Measurements from ENCODE around the gene CBLIF. TPM values are rescaled to one million over a fixed set of nuclear protein-coding genes. Genes with fewer than 3 reads are reported as not detected.
"Not testable (repeated sequence)": the region's sequence is repeated elsewhere in the genome, so short reads cannot be mapped to it uniquely, and the experiment has no call there.

The CBLIF gene
- total RNA-seq, 1 experiment from 2014 or later: not detected

DNA sequence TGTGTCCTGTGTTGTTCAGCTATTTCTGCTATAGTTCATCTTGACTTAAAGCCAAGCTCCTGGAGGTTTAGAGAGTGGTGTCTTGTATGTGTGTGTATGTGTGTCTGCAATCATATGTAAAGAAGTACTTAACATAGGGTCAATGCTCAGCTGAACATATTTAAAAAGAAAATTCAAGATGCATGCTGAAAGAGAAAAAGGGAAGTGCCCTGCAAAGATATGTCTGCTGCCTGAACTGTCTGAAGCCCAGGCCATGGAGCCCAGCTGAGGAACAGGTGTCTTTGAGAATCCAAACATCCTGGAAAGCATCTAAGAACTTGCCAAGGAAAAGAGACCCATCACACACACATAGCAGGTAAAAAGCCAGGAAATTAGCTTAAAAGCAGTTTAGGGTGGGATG lies 14.4 kb upstream of the CBLIF start:
- no TSS peak for BruUV-seq (replicated peaks)
- CTCF ChIA-PET: no interaction called here
- TF ChIP-seq, protein P1, sequence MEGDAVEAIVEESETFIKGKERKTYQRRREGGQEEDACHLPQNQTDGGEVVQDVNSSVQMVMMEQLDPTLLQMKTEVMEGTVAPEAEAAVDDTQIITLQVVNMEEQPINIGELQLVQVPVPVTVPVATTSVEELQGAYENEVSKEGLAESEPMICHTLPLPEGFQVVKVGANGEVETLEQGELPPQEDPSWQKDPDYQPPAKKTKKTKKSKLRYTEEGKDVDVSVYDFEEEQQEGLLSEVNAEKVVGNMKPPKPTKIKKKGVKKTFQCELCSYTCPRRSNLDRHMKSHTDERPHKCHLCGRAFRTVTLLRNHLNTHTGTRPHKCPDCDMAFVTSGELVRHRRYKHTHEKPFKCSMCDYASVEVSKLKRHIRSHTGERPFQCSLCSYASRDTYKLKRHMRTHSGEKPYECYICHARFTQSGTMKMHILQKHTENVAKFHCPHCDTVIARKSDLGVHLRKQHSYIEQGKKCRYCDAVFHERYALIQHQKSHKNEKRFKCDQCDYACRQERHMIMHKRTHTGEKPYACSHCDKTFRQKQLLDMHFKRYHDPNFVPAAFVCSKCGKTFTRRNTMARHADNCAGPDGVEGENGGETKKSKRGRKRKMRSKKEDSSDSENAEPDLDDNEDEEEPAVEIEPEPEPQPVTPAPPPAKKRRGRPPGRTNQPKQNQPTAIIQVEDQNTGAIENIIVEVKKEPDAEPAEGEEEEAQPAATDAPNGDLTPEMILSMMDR (IDR thresholded peaks at IDR 0.05; ENCODE audit: insufficient read depth in 1 of 2, low read depth in 1 of 2, low read length in 1 of 2, severe bottlenecking in 1 of 2, unreplicated experiment in 1 of 2): no peak
- no peaks in the 10 kb centered on the region for H3K27me3 ChIP-seq (replicated peaks; ENCODE audit: control insufficient read depth, insufficient read depth, low read length)
- DNase-seq: no peak
- Mint-ChIP-seq H3K4me1 (ENCODE audit: low read depth, unreplicated experiment) (peaks cover 27% of the 10 kb centered on the region), H3K36me3 (ENCODE audit: insufficient read depth, unreplicated experiment) (peaks cover 5% of the 10 kb centered on the region), H3K4me3 (ENCODE audit: unreplicated experiment) (no peak overlapping the region), H3K27ac (ENCODE audit: unreplicated experiment) (no peak overlapping the region), H3K27me3 (ENCODE audit: insufficient read depth, unreplicated experiment) (no peaks in the 10 kb centered on the region), H3K9me3 (ENCODE audit: unreplicated experiment) (peaks cover 10% of the 10 kb centered on the region)
- peaks cover 17% of the 10 kb centered on the region for H3K4me1 ChIP-seq
- H3K4me3 ChIP-seq (ENCODE audit: low read depth, low read length): no peak overlapping the region
- POLR2A ChIA-PET: no interaction called here
- intact Hi-C loops (cut with micrococcal nuclease; ENCODE audit: unreplicated experiment): no loop called here
- H3K9me3 ChIP-seq: no peaks in the 10 kb centered on the region
- H3K36me3 ChIP-seq (ENCODE audit: control insufficient read depth, insufficient read depth, low read length): no peaks in the 10 kb centered on the region

DNA sequence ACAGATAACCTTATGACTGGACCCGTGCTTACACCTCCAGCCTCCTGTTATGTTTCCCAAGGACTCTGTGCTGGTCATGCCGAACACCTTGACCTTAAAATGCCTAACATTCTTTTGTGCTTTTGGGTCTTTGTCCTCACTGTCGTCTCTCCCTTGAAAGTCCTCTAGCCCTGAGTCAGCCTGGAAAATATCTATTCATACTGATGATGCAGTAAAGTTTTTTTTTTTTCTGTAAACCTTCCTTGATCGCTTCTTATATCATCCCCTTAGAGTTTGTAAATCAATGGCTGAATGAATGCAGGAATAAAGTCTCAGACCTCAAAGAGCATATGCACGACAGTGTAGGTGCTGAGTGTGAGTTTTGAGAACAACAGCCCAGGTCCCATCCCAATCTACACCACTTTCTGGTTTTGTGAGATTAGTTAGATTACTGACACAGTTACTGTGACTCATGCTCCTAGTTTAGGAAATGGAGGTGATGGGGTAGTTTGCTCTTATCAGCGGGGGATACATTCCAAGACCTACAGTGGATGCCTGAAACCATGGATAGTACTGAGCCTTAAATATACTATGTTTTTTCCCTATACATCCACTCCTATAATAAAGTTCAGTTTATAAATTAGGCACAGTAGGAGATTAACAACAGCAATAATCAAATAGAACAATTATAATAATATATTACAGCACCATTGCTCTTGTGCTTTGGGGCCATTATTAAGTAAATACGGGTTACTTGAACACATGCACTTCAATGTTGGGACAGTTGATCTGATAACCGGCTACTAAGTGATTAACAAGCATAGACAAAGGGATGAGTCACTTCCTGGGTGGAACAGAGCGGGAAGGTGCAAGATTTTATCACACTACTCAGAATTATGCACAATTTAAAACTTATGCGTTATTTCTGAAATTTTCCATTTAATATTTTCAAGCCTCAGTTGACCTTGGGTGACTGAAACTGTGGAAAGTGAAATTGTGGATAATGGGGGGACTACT lies 12.4 kb upstream of the CBLIF start:
- CTCF ChIA-PET: no interaction called here
- no TSS peak for BruUV-seq (replicated peaks)

DNA sequence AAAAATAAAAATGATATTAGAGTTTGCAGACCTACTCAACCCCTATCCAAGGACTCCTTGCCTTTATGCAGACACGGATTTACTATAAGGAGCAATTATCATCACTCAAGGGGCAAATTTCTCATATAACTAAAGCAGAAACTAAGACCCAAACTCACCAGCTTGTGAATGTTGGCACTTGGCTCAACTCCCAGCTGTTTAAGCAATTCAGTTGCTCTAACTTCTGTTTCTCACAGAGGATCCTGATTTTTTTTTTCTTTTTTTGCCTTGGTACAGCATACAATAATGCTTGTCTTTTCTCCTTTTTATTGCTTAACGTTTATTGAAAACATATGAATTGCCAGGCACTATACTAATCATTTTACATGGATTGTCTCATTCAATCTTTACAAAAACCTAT lies 9.6 kb upstream of the CBLIF start:
- H3K27me3 Mint-ChIP-seq (ENCODE audit: insufficient read depth, unreplicated experiment): no peaks in the 10 kb centered on the region
- H3K4me1 Mint-ChIP-seq (ENCODE audit: low read depth, unreplicated experiment): peaks cover 27% of the 10 kb centered on the region
- no peaks in the 10 kb centered on the region for H3K36me3 ChIP-seq (ENCODE audit: control insufficient read depth, insufficient read depth, low read length)
- peaks cover 5% of the 10 kb centered on the region for H3K36me3 Mint-ChIP-seq (ENCODE audit: insufficient read depth, unreplicated experiment)
- H3K4me1 ChIP-seq: peaks cover 17% of the 10 kb centered on the region
- TF ChIP-seq, protein P1 (IDR thresholded peaks at IDR 0.05; ENCODE audit: insufficient read depth in 1 of 2, low read depth in 1 of 2, low read length in 1 of 2, severe bottlenecking in 1 of 2, unreplicated experiment in 1 of 2): no peak
- ChIA-PET POLR2A (no interaction called here), CTCF (no interaction called here)
- H3K4me3 ChIP-seq (ENCODE audit: low read depth, low read length): no peak overlapping the region
- no peak overlapping the region for H3K27ac Mint-ChIP-seq (ENCODE audit: unreplicated experiment)
- intact Hi-C loops (cut with micrococcal nuclease; ENCODE audit: unreplicated experiment): no loop called here
- H3K9me3 ChIP-seq: no peaks in the 10 kb centered on the region
- H3K4me3 Mint-ChIP-seq (ENCODE audit: unreplicated experiment): no peak overlapping the region
- BruUV-seq (replicated peaks): no TSS peak
- DNase-seq: no peak
- peaks cover 10% of the 10 kb centered on the region for H3K9me3 Mint-ChIP-seq (ENCODE audit: unreplicated experiment)
- no peaks in the 10 kb centered on the region for H3K27me3 ChIP-seq (replicated peaks; ENCODE audit: control insufficient read depth, insufficient read depth, low read length)

More for the DNA sequence above, 12.4 kb upstream of the CBLIF start:
- Mint-ChIP-seq H3K9me3 (ENCODE audit: unreplicated experiment) (peaks cover 10% of the 10 kb centered on the region), H3K27me3 (ENCODE audit: insufficient read depth, unreplicated experiment) (no peaks in the 10 kb centered on the region), H3K4me1 (ENCODE audit: low read depth, unreplicated experiment) (peaks cover 27% of the 10 kb centered on the region), H3K4me3 (ENCODE audit: unreplicated experiment) (no peak overlapping the region), H3K27ac (ENCODE audit: unreplicated experiment) (peak overlapping the region; percentile 43), H3K36me3 (ENCODE audit: insufficient read depth, unreplicated experiment) (peaks cover 5% of the 10 kb centered on the region)
- peaks cover 17% of the 10 kb centered on the region for H3K4me1 ChIP-seq
- H3K4me3 ChIP-seq (ENCODE audit: low read depth, low read length): no peak overlapping the region
- intact Hi-C loops (cut with micrococcal nuclease; ENCODE audit: unreplicated experiment): no loop called here
- no peaks in the 10 kb centered on the region for H3K36me3 ChIP-seq (ENCODE audit: control insufficient read depth, insufficient read depth, low read length)
- TF ChIP-seq, protein P1 (IDR thresholded peaks at IDR 0.05; ENCODE audit: insufficient read depth in 1 of 2, low read depth in 1 of 2, low read length in 1 of 2, severe bottlenecking in 1 of 2, unreplicated experiment in 1 of 2): no peak
- peak in 1 of 2 experiments; percentile 32 for DNase-seq
- H3K9me3 ChIP-seq: no peaks in the 10 kb centered on the region
- no peaks in the 10 kb centered on the region for H3K27me3 ChIP-seq (replicated peaks; ENCODE audit: control insufficient read depth, insufficient read depth, low read length)
- POLR2A ChIA-PET: no interaction called here

DNA sequence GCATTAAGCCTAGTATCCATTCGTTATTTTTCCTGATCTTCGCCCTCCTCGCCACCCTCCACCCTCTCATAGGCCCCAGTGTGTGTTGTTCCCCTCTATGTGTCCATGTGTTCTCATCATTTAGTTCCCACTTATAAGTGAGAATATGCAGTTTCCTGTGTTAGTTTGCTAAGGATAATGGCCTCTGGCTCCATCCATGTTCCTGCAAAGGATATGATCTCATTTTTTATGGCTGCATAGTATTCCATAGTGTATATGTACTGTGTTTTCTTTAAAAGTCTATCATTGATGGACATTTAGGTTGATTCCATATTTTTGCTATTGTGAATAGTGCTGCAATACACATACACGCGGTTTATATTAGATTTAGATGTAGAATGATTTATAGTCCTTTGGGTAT lies 6.1 kb upstream of the CBLIF start:
- intact Hi-C loops (cut with micrococcal nuclease; ENCODE audit: unreplicated experiment); H3K27me3 ChIP-seq (replicated peaks; ENCODE audit: control insufficient read depth, insufficient read depth, low read length); H3K4me1 Mint-ChIP-seq (ENCODE audit: low read depth, unreplicated experiment); H3K4me1 ChIP-seq; H3K27ac Mint-ChIP-seq (ENCODE audit: unreplicated experiment); POLR2A ChIA-PET; H3K9me3 Mint-ChIP-seq (ENCODE audit: unreplicated experiment); H3K36me3 Mint-ChIP-seq (ENCODE audit: insufficient read depth, unreplicated experiment); H3K4me3 Mint-ChIP-seq (ENCODE audit: unreplicated experiment); CTCF ChIA-PET; H3K36me3 ChIP-seq (ENCODE audit: control insufficient read depth, insufficient read depth, low read length); BruUV-seq (replicated peaks); H3K27me3 Mint-ChIP-seq (ENCODE audit: insufficient read depth, unreplicated experiment); H3K9me3 ChIP-seq; H3K4me3 ChIP-seq (ENCODE audit: low read depth, low read length); DNase-seq: not testable (repeated sequence)

DNA sequence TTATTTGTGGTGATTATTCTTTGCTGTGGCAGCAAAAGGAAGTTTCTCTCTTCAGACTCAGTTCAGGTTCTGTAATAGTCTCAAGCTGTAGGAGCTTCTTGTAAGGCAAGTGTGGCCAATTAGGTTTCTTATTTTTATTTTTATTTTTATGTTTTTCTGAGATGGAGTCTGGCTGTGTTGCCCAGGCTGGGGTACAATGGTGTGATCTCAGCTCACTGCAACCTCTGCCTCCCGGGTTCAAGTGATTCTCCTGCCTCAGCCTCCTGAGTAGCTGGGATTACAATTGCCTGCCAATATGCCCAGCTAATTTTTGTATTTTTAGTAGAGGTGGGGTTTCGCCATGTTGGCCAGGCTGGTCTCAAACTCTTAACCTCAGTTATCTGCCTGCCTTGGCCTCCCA lies 4.3 kb upstream of the CBLIF start:
- H3K27me3 Mint-ChIP-seq (ENCODE audit: insufficient read depth, unreplicated experiment); BruUV-seq (replicated peaks); H3K4me1 Mint-ChIP-seq (ENCODE audit: low read depth, unreplicated experiment): not testable (repeated sequence)

More for the DNA sequence above, 4.3 kb upstream of the CBLIF start:
- H3K4me3 ChIP-seq (ENCODE audit: low read depth, low read length); H3K36me3 Mint-ChIP-seq (ENCODE audit: insufficient read depth, unreplicated experiment); H3K4me3 Mint-ChIP-seq (ENCODE audit: unreplicated experiment); H3K27ac Mint-ChIP-seq (ENCODE audit: unreplicated experiment); H3K9me3 Mint-ChIP-seq (ENCODE audit: unreplicated experiment); H3K36me3 ChIP-seq (ENCODE audit: control insufficient read depth, insufficient read depth, low read length); POLR2A ChIA-PET; intact Hi-C loops (cut with micrococcal nuclease; ENCODE audit: unreplicated experiment); H3K27me3 ChIP-seq (replicated peaks; ENCODE audit: control insufficient read depth, insufficient read depth, low read length); H3K4me1 ChIP-seq; CTCF ChIA-PET; H3K9me3 ChIP-seq; DNase-seq: not testable (repeated sequence)

Data from Caco-2 (cell line).